Stimulated activated CD8-positive, alpha-beta memory T cell treated with anti-CD3 and anti-CD28 coated beads, Interleukin-7, amount 100 ng/mL, for 1 hour (primary cell): ENCODE data around the gene EFHD2.
"Not testable (repeated sequence)": the region's sequence is repeated elsewhere in the genome, so short reads cannot be mapped to it uniquely, and the experiment has no call there.

ENCODE experiments used
- DNase-seq, 2 donors: peaks; one replicate each; pipeline ENCODE4 v3.0.0-alpha.2; 2020; ENCODE audit warnings: low read depth in 2 of 2

EFHD2 gene

GRCh38 chr1:15388201-15388880, 21.3 kb upstream of the EFHD2 start:
- no peak for DNase-seq

DNA sequence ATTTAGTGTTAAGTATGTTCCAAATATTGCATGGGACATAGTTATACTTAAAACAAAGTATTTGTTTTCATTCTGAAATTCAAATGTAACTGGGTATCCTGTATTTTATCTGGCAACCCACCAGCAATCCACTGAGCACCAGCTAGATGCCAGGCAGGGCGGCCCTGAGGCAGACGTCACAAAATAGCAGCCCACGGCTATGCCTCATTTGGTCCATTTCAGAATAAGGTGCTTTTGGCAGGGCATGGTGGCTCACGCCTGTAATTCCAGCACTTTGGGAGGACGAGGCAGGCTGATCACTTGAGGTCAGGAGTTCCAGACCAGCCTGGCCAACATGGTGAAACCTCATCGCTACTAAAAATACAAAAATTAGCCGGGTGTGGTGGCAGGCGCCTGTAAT, 19.9 kb upstream of the EFHD2 start:
- not testable (repeated sequence) for DNase-seq

DNA sequence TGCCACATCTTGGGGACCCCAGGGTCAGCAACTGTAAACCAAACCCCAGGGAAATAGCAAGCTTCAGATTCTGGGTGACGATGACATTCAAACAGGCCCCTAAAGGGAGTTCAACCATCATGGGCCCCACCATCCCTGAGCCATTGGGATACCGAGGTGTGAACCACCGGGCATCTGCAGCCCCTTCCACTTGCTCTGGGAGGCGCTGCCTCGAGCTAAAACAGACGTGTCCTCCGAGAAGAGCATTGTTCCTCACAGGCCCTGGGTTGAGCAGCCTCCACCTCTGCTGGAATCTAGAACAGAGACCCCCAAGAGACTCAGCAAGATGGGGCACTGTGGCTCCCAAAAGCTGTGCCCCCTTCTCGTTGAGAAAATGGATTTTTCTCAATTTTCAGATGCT, 19.0 kb upstream of the EFHD2 start:
- no peak for DNase-seq

- DNase-seq: no peak
Observed at GRCh38 chr1:15391366-15391765, 18.3 kb upstream of the EFHD2 start.

DNA sequence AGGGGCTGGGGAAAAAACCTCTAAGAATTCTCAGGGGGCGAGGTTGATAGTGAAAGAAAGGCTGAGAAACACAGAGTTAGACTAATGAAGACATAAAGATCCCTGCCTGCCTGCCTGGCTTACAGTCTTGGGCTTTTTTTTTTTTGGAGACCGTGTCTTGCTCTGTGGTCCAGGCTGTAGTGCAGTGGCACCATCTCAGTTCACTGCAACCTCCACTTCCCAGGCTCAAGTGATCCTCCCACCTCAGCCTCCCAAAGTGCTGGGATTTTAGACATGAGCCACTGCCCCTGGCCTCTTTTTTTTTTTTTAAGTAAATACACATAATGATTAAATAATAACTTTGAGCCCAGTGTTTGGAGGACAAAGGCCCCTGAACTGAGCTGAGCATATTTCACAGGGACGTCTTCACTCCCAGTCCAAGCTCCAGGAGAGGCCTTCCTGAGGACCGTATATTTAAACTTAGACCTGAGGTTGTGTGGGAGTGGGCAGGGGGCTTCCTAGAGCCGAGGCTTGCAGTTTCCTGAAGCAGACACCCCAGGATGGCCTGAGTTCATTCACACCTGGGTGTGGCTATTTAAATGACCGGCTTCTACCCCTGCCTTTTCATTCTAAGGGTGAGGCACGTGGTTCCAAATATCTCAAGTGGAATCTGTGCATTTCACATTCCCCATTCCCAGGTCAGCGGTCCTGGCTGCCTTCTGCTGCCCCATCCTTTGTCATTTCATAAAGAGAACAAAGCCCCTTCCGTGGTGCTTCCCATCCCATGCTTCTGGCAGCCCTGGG, 16.0 kb upstream of the EFHD2 start:
- no peak for DNase-seq

DNA sequence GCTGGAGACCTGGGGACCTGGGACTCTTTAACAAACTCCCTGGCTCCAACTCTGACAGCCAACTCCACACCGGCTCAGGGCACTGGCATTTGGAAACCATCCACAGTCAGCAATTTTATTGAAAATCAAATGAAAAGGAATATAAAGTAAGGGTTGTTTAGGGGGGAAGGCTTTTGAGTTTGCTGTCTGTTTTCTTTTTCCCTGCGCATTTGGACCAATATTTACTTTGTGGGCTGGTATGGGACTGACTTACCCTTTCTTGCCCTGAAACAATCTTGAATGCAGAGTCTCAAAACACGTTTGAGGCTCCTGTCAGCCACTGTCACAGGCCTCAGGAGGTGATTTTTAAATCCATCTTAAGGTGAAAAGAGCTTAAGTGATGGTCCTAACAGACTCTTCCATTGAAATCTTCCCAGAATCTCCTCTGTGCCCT, 15.4 kb upstream of the EFHD2 start:
- DNase-seq: no peak

DNA sequence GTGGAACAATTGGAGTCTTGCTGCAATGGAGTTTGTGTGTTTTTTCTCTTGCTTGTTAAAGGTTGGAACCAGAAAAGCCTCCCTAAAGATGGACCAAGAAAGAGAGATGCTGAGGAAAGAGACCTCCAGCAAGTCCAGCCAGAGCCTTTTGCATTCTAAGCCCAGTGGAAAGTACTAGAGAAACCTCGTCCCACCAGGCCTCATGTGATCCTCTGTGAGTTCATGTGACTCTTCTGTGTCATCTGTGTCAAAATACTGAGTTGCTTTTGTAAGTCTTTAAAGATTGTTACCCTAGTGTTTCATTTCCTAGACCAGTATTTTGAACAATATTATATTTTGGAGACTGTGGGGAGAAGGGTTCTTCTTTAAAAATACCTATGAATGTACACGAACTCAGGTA, 12.5 kb upstream of the EFHD2 start:
- DNase-seq: no peak

- no peak for DNase-seq
Observed at GRCh38 chr1:15399710-15400109, 10.0 kb upstream of the EFHD2 start.

DNA sequence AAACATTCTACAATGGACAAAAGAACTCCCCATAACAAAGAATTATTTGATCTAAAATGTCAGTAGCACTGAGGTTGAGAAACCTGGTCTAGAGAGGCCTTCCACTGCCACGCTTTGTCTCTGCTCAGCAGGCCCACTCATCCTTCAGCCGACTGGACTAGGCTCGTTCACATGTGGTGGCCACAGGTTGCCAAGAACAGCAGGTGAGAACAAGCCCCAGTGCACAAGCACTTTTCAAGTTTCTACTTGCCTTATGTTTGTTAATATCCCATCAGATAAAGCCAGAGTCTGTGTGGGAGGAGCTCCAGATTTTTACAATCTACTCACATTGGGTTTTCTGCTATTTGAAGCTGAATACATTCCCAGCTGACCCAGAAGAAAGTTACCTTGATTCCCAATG, 9.1 kb upstream of the EFHD2 start:
- no peak for DNase-seq

DNA sequence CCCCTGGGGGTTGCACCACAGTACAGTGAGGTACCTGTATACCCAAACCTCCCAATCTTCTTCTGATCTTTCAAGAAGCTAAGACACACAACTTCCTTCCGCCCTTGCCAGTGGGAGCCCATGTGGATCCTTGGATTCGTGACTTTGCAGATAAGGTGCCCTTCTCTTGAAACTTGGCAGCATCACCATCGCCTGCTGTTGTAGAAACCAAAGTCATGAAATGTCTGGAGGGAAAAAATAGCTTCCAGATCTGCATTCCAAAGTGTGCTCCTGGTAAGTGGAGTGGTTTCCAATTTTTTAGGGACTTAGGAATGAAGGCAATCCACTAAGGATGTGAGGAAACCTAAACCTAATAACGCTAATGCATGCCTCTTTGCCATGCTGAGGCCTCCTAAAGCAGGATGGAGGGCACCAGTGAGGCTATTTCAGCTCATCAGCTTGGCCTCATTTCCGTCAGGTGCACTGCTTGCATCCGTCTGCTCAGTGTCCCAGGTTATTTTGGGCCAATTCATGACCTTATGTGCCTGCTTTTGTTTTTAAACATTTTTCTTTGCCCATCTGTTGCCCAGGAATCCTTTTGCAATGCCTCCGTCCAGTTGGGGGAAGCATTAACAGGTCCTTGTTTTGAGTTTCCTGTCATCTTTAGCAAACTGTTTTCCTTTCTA, 8.2 kb upstream of the EFHD2 start:
- DNase-seq: no peak

DNA sequence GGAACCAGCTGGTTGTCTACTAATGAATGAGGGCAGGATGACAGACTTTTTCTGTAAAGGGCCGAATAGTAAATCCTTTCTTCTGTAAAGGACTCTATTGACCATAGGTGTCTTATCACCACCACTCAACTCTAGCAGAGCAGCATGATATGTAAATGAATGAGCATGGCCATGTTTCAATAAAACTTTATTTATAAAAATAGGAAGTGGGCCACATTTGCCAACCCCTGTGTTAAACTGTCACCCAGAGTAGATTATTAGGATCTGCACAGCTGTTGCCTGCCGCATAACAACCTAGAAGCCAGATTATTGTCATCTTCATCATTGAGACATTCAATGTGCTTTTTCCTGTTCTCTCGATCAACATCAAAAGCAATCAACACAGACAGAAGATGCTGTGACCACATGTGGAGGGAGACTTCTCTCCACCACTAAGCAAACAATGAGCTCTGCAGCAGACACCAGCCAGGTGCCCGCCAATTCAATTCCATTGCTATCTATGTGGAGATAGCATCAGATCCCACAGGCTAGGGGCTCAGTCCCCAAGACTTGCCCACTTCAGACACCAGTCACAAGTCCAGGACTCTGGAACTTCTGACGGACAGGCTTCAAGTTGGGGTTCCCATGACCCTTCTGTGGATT, 6.8 kb upstream of the EFHD2 start:
- no peak for DNase-seq

DNA sequence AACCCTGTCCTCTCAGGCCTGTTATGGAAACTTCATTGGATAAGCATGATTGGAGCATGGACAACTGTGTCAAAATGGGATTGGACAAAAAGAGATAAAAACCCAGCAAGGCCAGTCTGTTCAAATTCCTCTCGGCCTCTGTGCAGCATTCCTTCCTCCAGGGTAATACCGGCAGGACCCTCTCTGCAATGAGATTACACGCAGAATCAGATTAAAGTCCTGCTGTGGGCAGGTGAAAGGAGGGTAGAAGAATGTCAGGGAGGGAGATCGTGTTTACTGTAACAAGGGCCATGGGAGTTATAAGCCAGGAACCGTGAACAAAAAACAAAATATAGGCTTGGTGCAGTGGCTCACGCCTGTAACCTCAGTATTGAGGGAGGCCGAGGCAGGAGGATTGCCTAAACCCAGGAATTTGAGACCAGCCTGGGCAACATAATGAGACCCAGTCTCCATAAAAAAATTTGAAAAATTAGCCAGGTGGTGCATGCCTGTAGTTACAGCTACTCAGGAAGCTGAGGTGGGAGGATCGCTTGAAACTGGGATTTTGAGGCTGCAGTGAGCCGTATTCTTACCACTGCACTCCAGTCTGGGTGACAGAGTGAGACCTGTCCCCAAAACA, 5.6 kb upstream of the EFHD2 start:
- no peak for DNase-seq

DNA sequence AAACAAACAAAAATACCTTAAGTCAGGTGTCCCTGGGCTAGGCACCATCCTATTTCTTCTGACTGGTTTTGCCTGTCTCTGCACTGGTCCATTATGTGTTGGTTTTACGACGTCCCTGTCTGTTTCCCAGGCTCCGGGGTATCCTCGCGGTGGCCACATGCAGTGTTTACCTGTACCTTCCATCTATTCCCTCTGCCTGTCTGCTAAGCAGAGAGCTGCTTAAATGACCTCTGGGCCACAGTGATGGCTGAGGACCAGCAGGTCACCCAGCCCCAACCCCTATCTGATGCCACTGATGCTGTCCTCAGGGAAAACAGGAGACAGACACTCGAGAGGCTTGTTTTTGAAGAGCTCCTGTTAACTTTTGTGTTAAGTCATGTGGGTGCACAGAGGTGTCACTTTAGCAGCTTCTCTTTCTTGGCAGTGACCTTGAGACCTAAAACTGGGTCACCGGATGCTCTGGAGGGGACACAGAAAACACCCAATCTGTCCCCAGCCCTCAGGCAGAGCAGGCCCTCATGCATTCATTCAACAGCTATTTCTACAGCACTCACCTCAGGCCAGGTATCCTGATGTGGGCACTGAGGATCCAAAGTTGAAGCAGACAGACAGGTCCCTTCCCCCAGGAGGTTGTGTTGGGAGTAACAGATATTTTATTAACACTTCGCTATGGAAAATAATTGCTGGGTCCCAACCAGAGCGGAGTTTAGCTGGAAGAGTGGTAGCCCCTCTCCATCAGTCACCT, 4.4 kb upstream of the EFHD2 start:
- no peak for DNase-seq

- DNase-seq: no peak
Observed at GRCh38 chr1:15406614-15407559, 2.8 kb upstream of the EFHD2 start.

DNA sequence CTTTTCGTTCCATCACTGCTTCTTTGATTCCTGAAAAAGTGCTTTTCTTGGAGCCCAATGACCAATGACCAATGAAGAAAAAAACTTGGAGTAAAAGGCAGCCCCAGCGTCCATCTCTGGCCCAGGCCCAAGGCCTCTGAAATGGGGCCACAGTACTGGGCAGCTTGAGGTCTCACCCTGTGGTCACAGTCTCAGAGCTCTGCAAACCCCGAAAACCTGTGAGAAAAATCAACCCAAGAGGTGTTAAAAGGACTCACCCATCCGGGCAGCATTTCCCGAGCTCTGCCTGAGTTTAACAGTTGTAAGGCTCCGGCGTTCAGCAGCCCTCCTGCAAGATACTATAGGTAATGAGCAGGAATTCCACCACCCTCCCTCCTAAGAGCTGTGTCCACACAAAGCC, 2.1 kb upstream of the EFHD2 start:
- DNase-seq: no peak

DNA sequence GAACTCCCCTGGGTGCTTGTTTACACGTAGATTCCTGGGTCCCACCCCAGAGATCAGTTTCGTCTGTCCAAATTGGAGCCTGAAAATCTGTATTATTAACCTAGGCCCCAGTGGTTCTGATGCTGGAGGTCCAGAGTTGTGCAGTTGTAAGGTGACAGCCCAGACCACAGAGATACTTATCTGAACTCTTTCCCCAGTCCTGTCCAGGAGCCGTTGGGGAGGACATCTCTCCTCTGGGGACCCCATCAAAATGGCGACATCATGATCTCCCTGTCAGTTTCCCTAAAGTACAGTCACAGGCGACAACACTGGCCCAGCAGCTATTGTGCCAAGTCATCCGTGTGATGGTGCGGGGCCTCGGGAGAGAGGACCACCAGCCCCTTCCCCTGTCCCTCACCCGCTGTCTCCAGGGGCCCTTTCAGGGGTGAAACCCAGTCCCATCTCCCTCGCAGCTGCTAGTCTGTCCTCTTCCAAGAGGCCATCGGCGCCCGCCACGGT, 749 bp upstream of the EFHD2 start:
- DNase-seq: no peak

- no peak for DNase-seq
Observed at GRCh38 chr1:15410223-15410883, 665 bp downstream of the EFHD2 start.

DNA sequence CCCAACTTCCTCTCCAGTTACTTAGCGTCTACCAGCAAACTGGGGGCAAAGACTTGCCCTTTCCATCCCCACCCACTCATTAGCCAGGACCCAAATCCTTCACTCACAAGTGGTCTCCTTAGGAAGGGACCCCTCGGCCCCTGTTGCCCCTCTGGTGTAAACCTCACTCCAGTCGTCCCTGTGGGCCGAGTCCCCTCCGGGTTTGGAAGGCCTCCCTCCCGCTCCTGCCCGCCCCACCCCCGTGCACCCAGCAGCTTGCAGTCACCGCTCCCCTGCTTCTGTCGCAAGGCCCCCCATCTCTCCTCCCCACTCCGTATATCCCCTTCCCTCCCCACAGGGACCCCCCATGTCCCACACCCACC, 1.2 kb downstream of the EFHD2 start:
- no peak for DNase-seq

- DNase-seq: no peak
Observed at GRCh38 chr1:15411593-15412137, 2.0 kb downstream of the EFHD2 start.
